Activated T-cell treated with anti-CD3 and anti-CD28 coated beads, Interleukin-2, amount 50 U/mL, for 1 hour (primary cell): Measurements from ENCODE around the gene IFITM5.
"Not testable (repeated sequence)": the region's sequence is repeated elsewhere in the genome, so short reads cannot be mapped to it uniquely, and the experiment has no call there.

ENCODE experiments used
- DNase-seq: peaks from one replicate; pipeline ENCODE4 v3.0.0-alpha.2; 2020

The IFITM5 gene

GRCh38 chr11:311013-311748 is 11.9 kb upstream of the IFITM5 start:
- DNase-seq: peak; percentile 46

- DNase-seq: not testable (repeated sequence)
Observed at GRCh38 chr11:309979-310572, 10.8 kb upstream of the IFITM5 start.

GRCh38 chr11:308740-309665 is 9.7 kb upstream of the IFITM5 start:
- DNase-seq: peak; percentile 61

- DNase-seq: peak; percentile 64
Observed at GRCh38 chr11:307766-308708, 8.7 kb upstream of the IFITM5 start, which contains the start of gene IFITM2. IFITM2 (plus strand) TSS chr11:307816; CDS start chr11:308193, 377 bp downstream.

- DNase-seq: no peak
Observed at GRCh38 chr11:306645-307371, 7.5 kb upstream of the IFITM5 start.

GRCh38 chr11:305844-306211 is 6.5 kb upstream of the IFITM5 start:
- DNase-seq: no peak

- DNase-seq: peak; percentile 68
Observed at GRCh38 chr11:304915-305843, 5.9 kb upstream of the IFITM5 start.

GRCh38 chr11:304061-304506 is 4.8 kb upstream of the IFITM5 start:
- DNase-seq: no peak

GRCh38 chr11:303363-303762 is 4.0 kb upstream of the IFITM5 start:
- DNase-seq: no peak

GRCh38 chr11:299951-300735 is 817 bp upstream of the IFITM5 start:
- DNase-seq: peak; percentile 54

GRCh38 chr11:298406-299065 is 790 bp downstream of the IFITM5 start:
- DNase-seq: peak; percentile 60

GRCh38 chr11:297586-298405 is 1.5 kb downstream of the IFITM5 start:
- DNase-seq: peak; percentile 58

GRCh38 chr11:297051-297585 is 2.2 kb downstream of the IFITM5 start:
- DNase-seq: no peak

- peak; percentile 51 for DNase-seq
Observed at GRCh38 chr11:296171-297050, 2.9 kb downstream of the IFITM5 start.

GRCh38 chr11:295351-296170 is 3.8 kb downstream of the IFITM5 start:
- peak; percentile 35 for DNase-seq

- peak; percentile 29 for DNase-seq
Observed at GRCh38 chr11:294780-295179, 4.5 kb downstream of the IFITM5 start.
